MM.1S (cell line): ENCODE results near the gene FAM219A.

Experiments
- DNase-seq: peaks from one replicate; pipeline ENCODE4 v3.0.0-alpha.2; 2015
- H2AFZ ChIP-seq: fragments of 300-600 bp; sonication (generic); 2 replicates; pipeline ENCODE4 v1.6.0; 2016; ENCODE audit warnings: antibody characterized with exemption, low read length
- H3F3A ChIP-seq: fragments of 300-600 bp; sonication (generic); 2 replicates; pipeline ENCODE4 v1.6.1; 2016; ENCODE audit warnings: mild to moderate bottlenecking, antibody characterized with exemption, low read length, moderate library complexity, mixed read lengths; ENCODE audit not compliant: insufficient read depth
- H3K27ac ChIP-seq: fragments of 300-600 bp; sonication (generic); 2 replicates; pipeline ENCODE4 v1.5.1; 2016; ENCODE audit warnings: mild to moderate bottlenecking, low read length
- H3K27me3 ChIP-seq: fragments of 300-600 bp; sonication (generic); replicated peaks from 2 replicates; pipeline ENCODE4 v1.6.0; 2016; ENCODE audit warnings: low read length; ENCODE audit not compliant: insufficient read depth
- H3K36me3 ChIP-seq: fragments of 300-600 bp; sonication (generic); replicated peaks from 2 replicates; pipeline ENCODE4 v1.6.1; 2016; ENCODE audit warnings: mild to moderate bottlenecking, low read length, mixed read lengths; ENCODE audit not compliant: insufficient read depth
- H3K4me1 ChIP-seq: fragments of 300-600 bp; sonication (generic); 2 replicates; pipeline ENCODE4 v1.6.1; 2016; ENCODE audit warnings: low read length, mixed read lengths
- H3K4me2 ChIP-seq: fragments of 300-600 bp; sonication (generic); 2 replicates; pipeline ENCODE4 v1.6.0; 2016; ENCODE audit warnings: low read depth, low read length
- H3K4me3 ChIP-seq: fragments of 300-600 bp; sonication (generic); 2 replicates; pipeline ENCODE4 v1.5.1; 2016; ENCODE audit warnings: low read length, mixed read lengths
- H3K79me2 ChIP-seq: fragments of 300-600 bp; sonication (generic); 2 replicates; pipeline ENCODE4 v1.6.1; 2016; ENCODE audit warnings: mixed run types, low read length, mixed read lengths
- H3K9ac ChIP-seq: fragments of 300-600 bp; sonication (generic); 2 replicates; pipeline ENCODE4 v1.6.1; 2016; ENCODE audit warnings: low read length, mixed read lengths
- H3K9me2 ChIP-seq: fragments of 300-600 bp; sonication (generic); replicated peaks from 2 replicates; pipeline ENCODE4 v1.6.1; 2016; ENCODE audit warnings: mild to moderate bottlenecking, low read length, mixed read lengths; ENCODE audit not compliant: insufficient read depth
- H3K9me3 ChIP-seq: fragments of 300-600 bp; sonication (generic); replicated peaks from 2 replicates; pipeline ENCODE4 v1.6.1; 2016; ENCODE audit warnings: mild to moderate bottlenecking, low read length, mixed read lengths; ENCODE audit not compliant: insufficient read depth
- H4K20me1 ChIP-seq: fragments of 300-600 bp; sonication (generic); 2 replicates; pipeline ENCODE4 v1.6.1; 2016; ENCODE audit warnings: mild to moderate bottlenecking, low read length, moderate library complexity, mixed read lengths; ENCODE audit not compliant: insufficient read depth
- CTCF ChIP-seq: fragments of 300-600 bp; sonication (generic); IDR thresholded peaks from 2 replicates; pipeline ENCODE4 v1.5.1; 2016; ENCODE audit warnings: antibody characterized with exemption, low read length, mixed read lengths
- EZH2 ChIP-seq: fragments of 300-600 bp; sonication (generic); optimal IDR thresholded peaks from 2 replicates; pipeline ENCODE3; 2017; ENCODE audit warnings: low read depth, mild to moderate bottlenecking, antibody characterized with exemption, low read length, mixed read lengths
- EZH2phosphoT487 ChIP-seq: fragments of 300-600 bp; sonication (generic); IDR thresholded peaks from 2 replicates; pipeline ENCODE4 v1.6.1; 2018; ENCODE audit warnings: antibody characterized with exemption, low read length

Gene FAM219A

GRCh38 chr9:34465468-34465867 is 7.1 kb upstream of the FAM219A start:
- Histone ChIP-seq H3K4me2 (no peak overlapping the region), H3K36me3 (no peaks in the 10 kb centered on the region), H3K4me1 (no peaks in the 10 kb centered on the region), H3K4me3 (no peak overlapping the region), H3K27me3 (no peaks in the 10 kb centered on the region), H3F3A (no peaks in the 10 kb centered on the region), H3K27ac (no peak overlapping the region), H3K9me2 (no peaks in the 10 kb centered on the region), H3K9me3 (no peaks in the 10 kb centered on the region), H2AFZ (no peak overlapping the region), H3K79me2 (no peaks in the 10 kb centered on the region), H4K20me1 (no peaks in the 10 kb centered on the region), H3K9ac (no peak overlapping the region)
- TF ChIP-seq EZH2 (no peak), CTCF (no peak), EZH2phosphoT487 (no peak)
- no peak for DNase-seq

GRCh38 chr9:34464571-34464970 is 6.2 kb upstream of the FAM219A start:
- Histone ChIP-seq H3K4me2 (no peak overlapping the region), H3F3A (no peaks in the 10 kb centered on the region), H3K9me3 (no peaks in the 10 kb centered on the region), H4K20me1 (no peaks in the 10 kb centered on the region), H3K27me3 (no peaks in the 10 kb centered on the region), H3K4me1 (no peaks in the 10 kb centered on the region), H3K4me3 (no peak overlapping the region), H3K36me3 (no peaks in the 10 kb centered on the region), H3K27ac (no peak overlapping the region), H3K9me2 (no peaks in the 10 kb centered on the region), H2AFZ (no peak overlapping the region), H3K79me2 (no peaks in the 10 kb centered on the region), H3K9ac (no peak overlapping the region)
- TF ChIP-seq EZH2phosphoT487 = no peak
- TF ChIP-seq CTCF = no peak
- TF ChIP-seq EZH2 = no peak
- no peak for DNase-seq

GRCh38 chr9:34463901-34464232 is 5.5 kb upstream of the FAM219A start:
- Histone ChIP-seq H3K4me3 (no peak overlapping the region), H4K20me1 (no peaks in the 10 kb centered on the region), H3K4me1 (no peaks in the 10 kb centered on the region), H3K9me3 (no peaks in the 10 kb centered on the region), H3K79me2 (no peaks in the 10 kb centered on the region), H2AFZ (no peak overlapping the region), H3K9ac (no peak overlapping the region), H3F3A (no peaks in the 10 kb centered on the region), H3K27me3 (no peaks in the 10 kb centered on the region), H3K9me2 (no peaks in the 10 kb centered on the region), H3K36me3 (no peaks in the 10 kb centered on the region), H3K27ac (no peak overlapping the region), H3K4me2 (no peak overlapping the region)
- no peak for DNase-seq
- TF ChIP-seq EZH2phosphoT487 (no peak), CTCF (no peak), EZH2 (no peak)
